ENCODE measurements around the gene UHRF1. TPM values are rescaled to one million over a fixed set of nuclear protein-coding genes. Genes with fewer than 3 reads are reported as not detected.
"Not testable (repeated sequence)": the region's sequence is repeated elsewhere in the genome, so short reads cannot be mapped to it uniquely, and the experiment has no call there.

UHRF1 gene
- total RNA-seq, 4 donors from 2014 or later, result 0.46 to 21.8 (median 0.77) TPM; not detected in 1

- Histone ChIP-seq H3K27ac (no peak overlapping the region), H3K36me3 (no peaks in the 10 kb centered on the region), H3K27me3 (no peaks in the 10 kb centered on the region), H3K4me3 (no peak overlapping the region), H3K4me1 (no peaks in the 10 kb centered on the region), H3K9me3 (no peaks in the 10 kb centered on the region)
- intact Hi-C loops (cut with DNase I; ENCODE audit: low total_unique reads), result no loop called here
- DNase-seq, result no peak
- TF ChIP-seq, protein P1, sequence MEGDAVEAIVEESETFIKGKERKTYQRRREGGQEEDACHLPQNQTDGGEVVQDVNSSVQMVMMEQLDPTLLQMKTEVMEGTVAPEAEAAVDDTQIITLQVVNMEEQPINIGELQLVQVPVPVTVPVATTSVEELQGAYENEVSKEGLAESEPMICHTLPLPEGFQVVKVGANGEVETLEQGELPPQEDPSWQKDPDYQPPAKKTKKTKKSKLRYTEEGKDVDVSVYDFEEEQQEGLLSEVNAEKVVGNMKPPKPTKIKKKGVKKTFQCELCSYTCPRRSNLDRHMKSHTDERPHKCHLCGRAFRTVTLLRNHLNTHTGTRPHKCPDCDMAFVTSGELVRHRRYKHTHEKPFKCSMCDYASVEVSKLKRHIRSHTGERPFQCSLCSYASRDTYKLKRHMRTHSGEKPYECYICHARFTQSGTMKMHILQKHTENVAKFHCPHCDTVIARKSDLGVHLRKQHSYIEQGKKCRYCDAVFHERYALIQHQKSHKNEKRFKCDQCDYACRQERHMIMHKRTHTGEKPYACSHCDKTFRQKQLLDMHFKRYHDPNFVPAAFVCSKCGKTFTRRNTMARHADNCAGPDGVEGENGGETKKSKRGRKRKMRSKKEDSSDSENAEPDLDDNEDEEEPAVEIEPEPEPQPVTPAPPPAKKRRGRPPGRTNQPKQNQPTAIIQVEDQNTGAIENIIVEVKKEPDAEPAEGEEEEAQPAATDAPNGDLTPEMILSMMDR (IDR thresholded peaks at IDR 0.05), result no peak
- no peak for TF ChIP-seq POLR2A (IDR thresholded peaks at IDR 0.05)
Observed at GRCh38 chr19:4935444-4935843, 26.1 kb downstream of the UHRF1 start.

GRCh38 chr19:4937060-4937459, 27.8 kb downstream of the UHRF1 start:
- Histone ChIP-seq H3K27ac (no peak overlapping the region), H3K4me3 (no peak overlapping the region), H3K27me3 (no peaks in the 10 kb centered on the region), H3K36me3 (no peaks in the 10 kb centered on the region), H3K9me3 (no peaks in the 10 kb centered on the region), H3K4me1 (no peaks in the 10 kb centered on the region)
- no peak for DNase-seq
- TF ChIP-seq, protein P1 (IDR thresholded peaks at IDR 0.05), result no peak
- no peak for TF ChIP-seq POLR2A (IDR thresholded peaks at IDR 0.05)
- intact Hi-C loops (cut with DNase I; ENCODE audit: low total_unique reads), result no loop called here

GRCh38 chr19:4938461-4938860, 29.2 kb downstream of the UHRF1 start:
- H3K27ac ChIP-seq; intact Hi-C loops (cut with DNase I; ENCODE audit: low total_unique reads); H3K4me1 ChIP-seq; H3K36me3 ChIP-seq; H3K4me3 ChIP-seq; H3K27me3 ChIP-seq; DNase-seq; H3K9me3 ChIP-seq: not testable (repeated sequence)

- TF ChIP-seq, protein P1 (IDR thresholded peaks at IDR 0.05), result no peak
- no peak for TF ChIP-seq POLR2A (IDR thresholded peaks at IDR 0.05)
- no peak for DNase-seq
- intact Hi-C loops (cut with DNase I; ENCODE audit: low total_unique reads), result no loop called here
- Histone ChIP-seq H3K9me3 (no peaks in the 10 kb centered on the region), H3K36me3 (no peaks in the 10 kb centered on the region), H3K4me3 (no peak overlapping the region), H3K27me3 (no peaks in the 10 kb centered on the region), H3K27ac (no peak overlapping the region), H3K4me1 (no peaks in the 10 kb centered on the region)
Observed at GRCh38 chr19:4939466-4939865, 30.2 kb downstream of the UHRF1 start.

- DNase-seq; H3K27ac ChIP-seq; H3K27me3 ChIP-seq; H3K36me3 ChIP-seq; intact Hi-C loops (cut with DNase I; ENCODE audit: low total_unique reads); H3K4me3 ChIP-seq; H3K9me3 ChIP-seq; H3K4me1 ChIP-seq: not testable (repeated sequence)
Observed at GRCh38 chr19:4941638-4942169, 32.4 kb downstream of the UHRF1 start.

DNA sequence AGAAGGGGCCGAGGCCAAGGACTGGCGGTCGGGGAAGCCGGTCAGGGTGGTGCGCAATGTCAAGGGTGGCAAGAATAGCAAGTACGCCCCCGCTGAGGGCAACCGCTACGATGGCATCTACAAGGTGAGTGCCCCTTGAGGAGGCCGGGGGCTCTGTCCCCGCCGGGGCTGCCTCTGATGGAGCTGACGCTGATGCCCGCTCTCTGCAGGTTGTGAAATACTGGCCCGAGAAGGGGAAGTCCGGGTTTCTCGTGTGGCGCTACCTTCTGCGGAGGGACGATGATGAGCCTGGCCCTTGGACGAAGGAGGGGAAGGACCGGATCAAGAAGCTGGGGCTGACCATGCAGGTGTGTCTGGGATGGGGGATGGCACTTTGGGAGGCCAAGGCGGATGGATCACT, 41.3 kb downstream of the UHRF1 start:
- H3K36me3 ChIP-seq; H3K4me1 ChIP-seq; DNase-seq; H3K27ac ChIP-seq; H3K9me3 ChIP-seq; intact Hi-C loops (cut with DNase I; ENCODE audit: low total_unique reads); H3K4me3 ChIP-seq; H3K27me3 ChIP-seq: not testable (repeated sequence)

- no peak overlapping the region for H3K4me3 ChIP-seq
- intact Hi-C loops (cut with DNase I; ENCODE audit: low total_unique reads), result no loop called here
- no peaks in the 10 kb centered on the region for H3K9me3 ChIP-seq
- H3K27ac ChIP-seq, result no peak overlapping the region
- H3K4me1 ChIP-seq, result no peaks in the 10 kb centered on the region
- no peak for TF ChIP-seq POLR2A (IDR thresholded peaks at IDR 0.05)
- TF ChIP-seq, protein P1 (IDR thresholded peaks at IDR 0.05), result no peak
- no peaks in the 10 kb centered on the region for H3K27me3 ChIP-seq
- DNase-seq, result no peak
- no peaks in the 10 kb centered on the region for H3K36me3 ChIP-seq
Observed at GRCh38 chr19:4951656-4952055, 42.4 kb downstream of the UHRF1 start.
